HepG2 (cell line): ENCODE data around the gene MBD2. TPM values are rescaled to one million over a fixed set of nuclear protein-coding genes. Genes with fewer than 3 reads are reported as not detected.

Source experiments
- ATAC-seq: fragments of 200-7000 bp; cut with Tn5 transposase; 3 replicates; pipeline ENCODE4 v1.9.1; 2020; ENCODE audit warnings: mild to moderate bottlenecking, moderate library complexity
- BruUV-seq: library from RNA; stranded (reverse); fragments of 400-500 nt; replicated peaks from 2 replicates; lab custom pipeline; 2021; lab: Mats Ljungman, UMichigan
- CTCF ChIA-PET: fragments of 300-600 bp; formaldehyde crosslinking; extraction: SDS; loops from one replicate; lab custom pipeline; 2021; ENCODE audit warnings: low total read pairs, inconsistent platforms, low intra/inter-chr PET ratio; lab: Yijun Ruan, JAX
- POLR2A ChIA-PET: fragments of 350-600 bp; sonication (Branson Sonifier 250); formaldehyde crosslinking; loops from one replicate; lab custom pipeline; 2020; ENCODE audit warnings: antibody characterized with exemption, inconsistent platforms; lab: Yijun Ruan, JAX
- DNase-seq: peaks from one replicate; pipeline ENCODE4 v3.0.0-alpha.2; 2015; ENCODE audit warnings: low spot score
- FAIRE-seq: peaks from 3 replicates; lab custom pipeline; 2011; peaks lifted over from hg19 to GRCh38; lab: Jason Lieb, UNC
- H2AFZ ChIP-seq: one replicate; pipeline ENCODE4 v1.6.1; 2011; ENCODE audit warnings: low read length, inconsistent platforms
- H3K27ac ChIP-seq: fragments of 300-600 bp; 3 replicates; pipeline ENCODE4 v1.8.0; 2011; ENCODE audit warnings: mixed run types, mild to moderate bottlenecking, mixed read lengths, low read length, inconsistent platforms; ENCODE audit not compliant: insufficient read depth; ENCODE audit errors: extremely low read length
- H3K27me3 ChIP-seq, 2 experiments: fragments of 200-600 bp in 1 of 2; 2 replicates in 1 of 2; 3 replicates in 1 of 2; pipeline versions ENCODE4 v1.6.0 to v1.8.0; 2011; ENCODE audit warnings: low read length in 2 of 2, mild to moderate bottlenecking in 2 of 2, moderate library complexity in 2 of 2, inconsistent platforms in 1 of 2; ENCODE audit not compliant: insufficient read depth in 2 of 2, control insufficient read depth in 1 of 2
- H3K36me3 ChIP-seq, 2 experiments: fragments of 200-600 bp in 1 of 2; replicated peaks in 1 of 2; 2 replicates in 1 of 2; 3 replicates in 1 of 2; pipeline versions ENCODE4 v1.5.1 to v1.8.0; 2011; ENCODE audit warnings: low read length in 2 of 2, inconsistent platforms in 1 of 2; ENCODE audit not compliant: insufficient read depth in 2 of 2, control insufficient read depth in 1 of 2
- H3K4me1 ChIP-seq: 2 replicates; pipeline ENCODE4 v1.5.1; 2012; ENCODE audit warnings: low read length, inconsistent platforms; ENCODE audit not compliant: insufficient read depth
- H3K4me2 ChIP-seq: 2 replicates; pipeline ENCODE4 v1.6.0; 2011; ENCODE audit warnings: low read depth, low read length, inconsistent platforms
- H3K4me3 ChIP-seq, 3 experiments: fragments of 200-600 bp in 1 of 3; sonication (generic), shearing (Covaris generic) in 1 of 3; replicated peaks in 1 of 3; 2 replicates each; pipeline ENCODE4 v1.5.1; 2011 to 2016; ENCODE audit warnings: low read length in 3 of 3, inconsistent platforms in 2 of 3, low read depth in 2 of 3, mild to moderate bottlenecking in 2 of 3, control low read depth in 1 of 3, mixed read lengths in 1 of 3; ENCODE audit not compliant: insufficient read depth in 1 of 3
- H3K79me2 ChIP-seq: one replicate; pipeline ENCODE4 v1.6.1; 2011; ENCODE audit warnings: low read length, inconsistent platforms; ENCODE audit not compliant: insufficient read depth
- H3K9ac ChIP-seq: 2 replicates; pipeline ENCODE4 v1.6.0; 2011; ENCODE audit warnings: mild to moderate bottlenecking, low read depth, low read length, inconsistent platforms; ENCODE audit not compliant: insufficient read depth
- H3K9me3 ChIP-seq: 2 replicates; pipeline ENCODE4 v1.5.1; 2012; ENCODE audit warnings: mild to moderate bottlenecking, low read length
- H4K20me1 ChIP-seq: 2 replicates; pipeline ENCODE4 v1.6.0; 2011; ENCODE audit warnings: inconsistent platforms, mild to moderate bottlenecking, low read length, moderate library complexity; ENCODE audit not compliant: insufficient read depth
- CEBPB ChIP-seq: IDR thresholded peaks from 2 replicates; pipeline ENCODE4 v1.6.1; 2011; ENCODE audit warnings: low read depth, low read length, improper control_type of control experiment, borderline replicate concordance
- MAFG ChIP-seq: sonication (generic); formaldehyde crosslinking; IDR thresholded peaks from 2 replicates; pipeline ENCODE4 v1.5.1; 2020; ENCODE audit warnings: mild to moderate bottlenecking, missing genetic modification reagents
- NONO ChIP-seq, 2 experiments: fragments of 450-650 bp in 1 of 2; sonication (generic) in 1 of 2; formaldehyde crosslinking in 1 of 2; IDR thresholded peaks in 1 of 2; conservative IDR thresholded peaks in 1 of 2; 2 replicates each; pipeline versions ENCODE4 v1.6.1 to v1.8.0; 2017 to 2022; ENCODE audit warnings: mild to moderate bottlenecking in 1 of 2, missing genetic modification reagents in 1 of 2, moderate library complexity in 1 of 2
- ONECUT2 ChIP-seq: sonication (generic); formaldehyde crosslinking; IDR thresholded peaks from 2 replicates; pipeline ENCODE4 v1.4.0; 2020; ENCODE audit warnings: missing genetic modification reagents
- THYN1 ChIP-seq: sonication (generic); formaldehyde crosslinking; IDR thresholded peaks from 2 replicates; pipeline ENCODE4 v1.8.1; 2023; ENCODE audit warnings: low read depth, mild to moderate bottlenecking, moderate library complexity, missing genetic modification reagents, borderline replicate concordance
- ZNF260 ChIP-seq: sonication (generic); formaldehyde crosslinking; IDR thresholded peaks from 2 replicates; pipeline ENCODE4 v1.4.0; 2020; ENCODE audit warnings: missing genetic modification reagents, low read depth, mild to moderate bottlenecking, borderline replicate concordance
- ZNF446 ChIP-seq: sonication (generic); formaldehyde crosslinking; IDR thresholded peaks from 2 replicates; pipeline ENCODE4 v1.5.0; 2020; ENCODE audit warnings: mild to moderate bottlenecking, missing genetic modification reagents
- ZNF569 ChIP-seq: sonication (generic); formaldehyde crosslinking; IDR thresholded peaks from 2 replicates; pipeline ENCODE4 v1.5.0; 2020; ENCODE audit warnings: mild to moderate bottlenecking, missing genetic modification reagents, moderate library complexity, borderline replicate concordance
- ZNF570 ChIP-seq: sonication (generic); formaldehyde crosslinking; IDR thresholded peaks from 2 replicates; pipeline ENCODE4 v1.4.0; 2020; ENCODE audit warnings: mild to moderate bottlenecking, missing genetic modification reagents, borderline replicate concordance
- ZNF629 ChIP-seq: sonication (generic); formaldehyde crosslinking; conservative IDR thresholded peaks from 2 replicates; pipeline ENCODE4 v1.5.0; 2020; ENCODE audit warnings: missing genetic modification reagents
- ZNF737 ChIP-seq: sonication (generic); formaldehyde crosslinking; IDR thresholded peaks from 2 replicates; pipeline ENCODE4 v1.5.0; 2020; ENCODE audit warnings: missing genetic modification reagents, mild to moderate bottlenecking, borderline replicate concordance
- ZSCAN9 ChIP-seq: IDR thresholded peaks from 2 replicates; pipeline ENCODE4 v1.6.1; 2016; ENCODE audit warnings: borderline replicate concordance
- WGBS: methylation state at CpG from one replicate; pipeline ENCODE4 v1.1.6; 2017; ENCODE audit warnings: low lambda C conversion rate; 5-methylcytosine and 5-hydroxymethylcytosine counted together
- in situ Hi-C: cut with HindIII; loops from 2 replicates; pipeline ENCODE4 v1.10.0; 2017; ENCODE audit warnings: low pct_unique_long_range_greater_than_20kb; ENCODE audit not compliant: extremely low pct_ligation_motif_present
- intact Hi-C: fragments of 100-400 bp; cut with micrococcal nuclease; formaldehyde crosslinking; loops from one replicate; pipeline ENCODE4 v1.10.0; 2022; ENCODE audit not compliant: unreplicated experiment
- polyA plus RNA-seq, 8 experiments: library from polyadenylated mRNA; depleted of rRNA in 3 of 8; stranded (reverse) in 7 of 8; unstranded in 1 of 8; fragments of >200 nt; fragmentation: Illumina TruSeq in 4 of 8; extraction: Trizol in 4 of 8; gene quantifications; 2 replicates each; pipeline versions ENCODE4 v1.2.1 to v1.2.3, GENCODE V29; 2011 to 2016; ENCODE audit warnings: low read depth in 4 of 8, missing spikeins in 1 of 8, mixed read lengths in 1 of 8; ENCODE audit not compliant: insufficient read depth in 1 of 8
- total RNA-seq, 5 experiments: library from RNA; depleted of rRNA; stranded (reverse); fragments of >200 nt; fragmentation: Illumina TruSeq; extraction: Trizol; gene quantifications; 2 replicates each; pipeline ENCODE4 v1.2.3, GENCODE V29; 2016; ENCODE audit warnings: low read depth in 1 of 5
- TF ChIP-seq, protein P1 (sequence below): sonication (generic); formaldehyde crosslinking; IDR thresholded peaks from 2 replicates; pipeline ENCODE4 v1.5.1; 2020; ENCODE audit warnings: missing genetic modification reagents, mild to moderate bottlenecking, borderline replicate concordance
- TF ChIP-seq, protein P2 (sequence below): sonication (generic); formaldehyde crosslinking; IDR thresholded peaks from 2 replicates; pipeline ENCODE4 v1.5.0; 2020; ENCODE audit warnings: mild to moderate bottlenecking, missing genetic modification reagents

MBD2 gene
- total and polyA plus RNA-seq, 2 of the 13 experiments (the other 11 are each of a cell fraction or from before 2014, with no cell fraction given) = 19.1 to 38.5 TPM

DNA sequence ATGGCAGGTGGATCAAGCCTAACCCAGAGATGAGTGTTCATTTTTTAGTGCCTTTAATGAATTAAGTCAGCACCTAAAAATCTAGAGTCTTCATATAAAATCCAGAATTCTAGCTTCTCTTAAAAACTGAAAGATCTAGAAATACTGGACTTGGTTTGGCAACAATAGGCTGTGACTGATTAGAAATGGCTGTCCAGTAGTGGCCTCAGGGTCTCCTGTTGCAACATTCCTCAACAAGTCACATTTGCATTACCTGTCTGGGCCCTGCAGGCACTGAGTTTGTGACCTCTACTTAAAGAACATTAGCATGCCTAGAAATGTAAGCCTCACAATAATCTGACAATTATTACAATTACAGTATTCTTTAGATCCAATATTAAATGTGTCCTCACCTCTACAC lies 33.1 kb downstream of the MBD2 start:
- ATAC-seq = peak; percentile 53
- in situ Hi-C loops (no loop called here), intact Hi-C loops (no loop called here)
- H3K9me3 ChIP-seq = no peaks in the 10 kb centered on the region
- H3K36me3 ChIP-seq = peaks cover 0 to 11% of the 10 kb centered on the region in 2 experiments; a peak in 2 of 5 replicates
- no peak overlapping the region for H2AFZ ChIP-seq
- CTCF ChIA-PET = no interaction called here
- H3K27ac ChIP-seq = no peak overlapping the region
- no peak overlapping the region for H3K4me2 ChIP-seq
- no peaks in the 10 kb centered on the region for H3K4me1 ChIP-seq
- H3K79me2 ChIP-seq = no peaks in the 10 kb centered on the region
- no peak for FAIRE-seq
- H3K9ac ChIP-seq = no peak overlapping the region
- H3K4me3 ChIP-seq = no peak overlapping the region
- H3K27me3 ChIP-seq = no peaks in the 10 kb centered on the region
- DNase-seq = no peak
- no TSS peak for BruUV-seq
- TF ChIP-seq ZSCAN9 (CRISPR knock-in tag) (no peak), CEBPB (0 out of 2 replicates have a peak, but pooled peaks have one; percentile 12)
- H4K20me1 ChIP-seq = no peaks in the 10 kb centered on the region
- POLR2A ChIA-PET = no interaction called here

DNA sequence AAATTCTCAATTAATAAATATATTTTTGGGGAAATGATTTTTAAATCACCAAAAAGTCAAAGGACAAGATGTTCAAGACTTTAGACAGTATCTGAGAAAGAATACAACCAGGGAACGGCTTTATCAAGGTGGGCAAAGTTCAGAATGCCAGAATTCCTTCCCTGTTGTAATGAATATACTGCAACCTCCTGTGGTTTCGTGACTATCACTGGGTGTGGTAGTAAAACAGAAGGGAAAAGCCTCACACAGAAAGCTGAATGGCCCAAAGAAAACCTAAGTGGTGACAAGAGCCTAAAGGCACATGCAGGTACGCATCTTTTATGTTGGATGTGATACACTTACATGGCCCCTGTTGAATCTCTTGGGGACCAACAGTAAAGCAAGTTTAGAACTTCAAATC lies 37.1 kb downstream of the MBD2 start:
- BruUV-seq = no TSS peak
- Histone ChIP-seq H3K36me3 (peaks cover 0 to 19% of the 10 kb centered on the region in 2 experiments; a peak in 2 of 5 replicates), H3K27me3 (no peaks in the 10 kb centered on the region), H3K4me3 (no peak overlapping the region), H2AFZ (no peak overlapping the region), H3K9me3 (no peaks in the 10 kb centered on the region), H3K4me1 (no peaks in the 10 kb centered on the region), H3K27ac (no peak overlapping the region), H3K79me2 (no peaks in the 10 kb centered on the region), H3K4me2 (no peak overlapping the region)
- intact Hi-C loops = no loop called here
- no peak for DNase-seq
- ATAC-seq = no peak
- FAIRE-seq = peak; percentile 21
- CTCF ChIA-PET = no interaction called here
- TF ChIP-seq, protein P1, sequence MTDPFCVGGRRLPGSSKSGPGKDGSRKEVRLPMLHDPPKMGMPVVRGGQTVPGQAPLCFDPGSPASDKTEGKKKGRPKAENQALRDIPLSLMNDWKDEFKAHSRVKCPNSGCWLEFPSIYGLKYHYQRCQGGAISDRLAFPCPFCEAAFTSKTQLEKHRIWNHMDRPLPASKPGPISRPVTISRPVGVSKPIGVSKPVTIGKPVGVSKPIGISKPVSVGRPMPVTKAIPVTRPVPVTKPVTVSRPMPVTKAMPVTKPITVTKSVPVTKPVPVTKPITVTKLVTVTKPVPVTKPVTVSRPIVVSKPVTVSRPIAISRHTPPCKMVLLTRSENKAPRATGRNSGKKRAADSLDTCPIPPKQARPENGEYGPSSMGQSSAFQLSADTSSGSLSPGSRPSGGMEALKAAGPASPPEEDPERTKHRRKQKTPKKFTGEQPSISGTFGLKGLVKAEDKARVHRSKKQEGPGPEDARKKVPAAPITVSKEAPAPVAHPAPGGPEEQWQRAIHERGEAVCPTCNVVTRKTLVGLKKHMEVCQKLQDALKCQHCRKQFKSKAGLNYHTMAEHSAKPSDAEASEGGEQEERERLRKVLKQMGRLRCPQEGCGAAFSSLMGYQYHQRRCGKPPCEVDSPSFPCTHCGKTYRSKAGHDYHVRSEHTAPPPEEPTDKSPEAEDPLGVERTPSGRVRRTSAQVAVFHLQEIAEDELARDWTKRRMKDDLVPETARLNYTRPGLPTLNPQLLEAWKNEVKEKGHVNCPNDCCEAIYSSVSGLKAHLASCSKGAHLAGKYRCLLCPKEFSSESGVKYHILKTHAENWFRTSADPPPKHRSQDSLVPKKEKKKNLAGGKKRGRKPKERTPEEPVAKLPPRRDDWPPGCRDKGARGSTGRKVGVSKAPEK = no peak
- TF ChIP-seq, protein P2, sequence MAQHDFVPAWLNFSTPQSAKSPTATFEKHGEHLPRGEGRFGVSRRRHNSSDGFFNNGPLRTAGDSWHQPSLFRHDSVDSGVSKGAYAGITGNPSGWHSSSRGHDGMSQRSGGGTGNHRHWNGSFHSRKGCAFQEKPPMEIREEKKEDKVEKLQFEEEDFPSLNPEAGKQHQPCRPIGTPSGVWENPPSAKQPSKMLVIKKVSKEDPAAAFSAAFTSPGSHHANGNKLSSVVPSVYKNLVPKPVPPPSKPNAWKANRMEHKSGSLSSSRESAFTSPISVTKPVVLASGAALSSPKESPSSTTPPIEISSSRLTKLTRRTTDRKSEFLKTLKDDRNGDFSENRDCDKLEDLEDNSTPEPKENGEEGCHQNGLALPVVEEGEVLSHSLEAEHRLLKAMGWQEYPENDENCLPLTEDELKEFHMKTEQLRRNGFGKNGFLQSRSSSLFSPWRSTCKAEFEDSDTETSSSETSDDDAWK (CRISPR knock-in tag) = no peak
- TF ChIP-seq MAFG (no peak), ZNF569 (CRISPR knock-in tag) (no peak), ONECUT2 (no peak), ZNF570 (CRISPR knock-in tag) (no peak), ZNF446 (CRISPR knock-in tag) (no peak), ZNF737 (no peak), ZNF260 (no peak), NONO (IDR thresholded peaks at IDR 0.05) (no peak), NONO (CRISPR knock-in tag; conservative IDR thresholded peaks at IDR 0.05) (no peak), THYN1 (no peak), ZNF629 (CRISPR knock-in tag) (no peak)
- TF ChIP-seq, all 625 proteins: peak for 0
- no peak overlapping the region for H3K9ac ChIP-seq
- no peaks in the 10 kb centered on the region for H4K20me1 ChIP-seq
- POLR2A ChIA-PET = no interaction called here
- 93% methylated on average over 3 of the region's 3 CpGs for WGBS
- in situ Hi-C loops = no loop called here
